K562 (cell line): ENCODE results near the gene LTN1. TPM values are rescaled to one million over a fixed set of nuclear protein-coding genes. Genes with fewer than 3 reads are reported as not detected.

Source experiments
- ATAC-seq: fragments of 200-7000 bp; cut with Tn5 transposase; 3 replicates; pipeline ENCODE4 v1.9.1; 2020; ENCODE audit warnings: moderate library complexity
- BruUV-seq: library from RNA; stranded (reverse); fragments of 400-500 nt; replicated peaks from 2 replicates; lab custom pipeline; 2021; lab: Mats Ljungman, UMichigan
- CTCF ChIA-PET: fragments of 300-600 bp; formaldehyde crosslinking; extraction: SDS; loops from one replicate; lab custom pipeline; 2021; ENCODE audit warnings: low intra/inter-chr PET ratio; lab: Yijun Ruan, JAX
- POLR2A ChIA-PET: fragments of 300-600, 350-650 bp; sonication (Branson Sonifier 250); formaldehyde crosslinking; extraction: SDS; loops from one replicate; lab custom pipeline; 2021; ENCODE audit warnings: antibody characterized with exemption, inconsistent platforms; lab: Yijun Ruan, JAX
- DNase-seq, 4 experiments: peaks; one replicate each; pipeline versions ENCODE4 v3.0.0 to v3.0.0-alpha.2; 2011 to 2018; ENCODE audit warnings: low spot score in 3 of 4, mixed read lengths in 3 of 4; ENCODE audit errors: extremely low read depth in 1 of 4
- FAIRE-seq: peaks from 2 replicates; lab custom pipeline; 2011; peaks lifted over from hg19 to GRCh38; lab: Jason Lieb, UNC
- H2AFZ ChIP-seq: 2 replicates; pipeline ENCODE4 v1.6.0; 2011; ENCODE audit warnings: low read depth, low read length, control low read depth, inconsistent platforms
- H3K27ac ChIP-seq: fragments of 200-600 bp; 3 replicates; pipeline ENCODE4 v1.8.0; 2011; ENCODE audit warnings: low read depth, mild to moderate bottlenecking, control low read depth, inconsistent platforms, low read length, moderate library complexity, mixed read lengths; ENCODE audit errors: extremely low read depth
- H3K27me3 ChIP-seq, 2 experiments: fragments of 300-600 bp in 1 of 2; 2 replicates in 1 of 2; 3 replicates in 1 of 2; pipeline versions ENCODE4 v1.6.0 to v1.8.0; 2011; ENCODE audit warnings: inconsistent platforms in 2 of 2, low read length in 2 of 2, mild to moderate bottlenecking in 1 of 2, mixed read lengths in 1 of 2, moderate library complexity in 1 of 2; ENCODE audit not compliant: control insufficient read depth in 2 of 2, insufficient read depth in 2 of 2
- H3K36me3 ChIP-seq: fragments of 300-600 bp; 3 replicates; pipeline ENCODE4 v1.8.0; 2011; ENCODE audit warnings: mild to moderate bottlenecking, low read length, inconsistent platforms; ENCODE audit not compliant: control insufficient read depth, insufficient read depth
- H3K4me1 ChIP-seq, 2 experiments: fragments of 200-600 bp in 1 of 2; replicated peaks in 1 of 2; 2 replicates in 1 of 2; 3 replicates in 1 of 2; pipeline versions ENCODE4 v1.5.1 to v1.8.0; 2011; ENCODE audit warnings: inconsistent platforms in 2 of 2, low read length in 2 of 2, mild to moderate bottlenecking in 1 of 2, mixed read lengths in 1 of 2, moderate library complexity in 1 of 2; ENCODE audit not compliant: control insufficient read depth in 2 of 2, insufficient read depth in 2 of 2
- H3K4me2 ChIP-seq: 2 replicates; pipeline ENCODE4 v1.6.1; 2011; ENCODE audit warnings: low read length, control low read depth, inconsistent platforms, mixed read lengths; ENCODE audit not compliant: insufficient read depth
- H3K4me3 ChIP-seq: fragments of 200-600 bp; sonication (generic), shearing (Covaris generic); 2 replicates; pipeline ENCODE4 v1.5.1; 2016; ENCODE audit warnings: control low read depth, inconsistent platforms
- H3K79me2 ChIP-seq: fragments of 200-600 bp; 3 replicates; pipeline ENCODE4 v1.8.0; 2011; ENCODE audit warnings: low read length, inconsistent platforms; ENCODE audit not compliant: control insufficient read depth, insufficient read depth
- H3K9ac ChIP-seq, 2 experiments: 2 replicates each; pipeline versions ENCODE4 v1.6.0 to v1.6.1; 2011; ENCODE audit warnings: low read depth in 2 of 2, low read length in 2 of 2, control low read depth in 1 of 2, inconsistent platforms in 1 of 2, mild to moderate bottlenecking in 1 of 2, mixed read lengths in 1 of 2; ENCODE audit not compliant: insufficient read depth in 1 of 2
- H3K9me1 ChIP-seq: one replicate; pipeline ENCODE4 v1.6.0; 2011; ENCODE audit warnings: inconsistent platforms, mild to moderate bottlenecking, low read length, moderate library complexity; ENCODE audit not compliant: control insufficient read depth, insufficient read depth
- H3K9me3 ChIP-seq: replicated peaks from 2 replicates; pipeline ENCODE4 v1.5.1; 2011; ENCODE audit warnings: low read depth, low read length, inconsistent platforms; ENCODE audit not compliant: control insufficient read depth, insufficient read depth
- H4K20me1 ChIP-seq: replicated peaks from 2 replicates; pipeline ENCODE4 v1.6.1; 2011; ENCODE audit warnings: low read length, inconsistent platforms, mixed read lengths; ENCODE audit not compliant: control insufficient read depth, insufficient read depth
- HLTF ChIP-seq: fragments of 450-650 bp; IDR thresholded peaks from 2 replicates; pipeline ENCODE4 v1.6.1; 2016
- ZNF184 ChIP-seq: sonication (generic); formaldehyde crosslinking; IDR thresholded peaks from 2 replicates; pipeline ENCODE4 v1.5.0; 2020; ENCODE audit warnings: missing genetic modification reagents
- ZNF668 ChIP-seq: fragments of 250-450 bp; sonication (Bioruptor Pico); IDR thresholded peaks from 2 replicates; pipeline ENCODE4 v1.8.0; 2022; ENCODE audit warnings: mild to moderate bottlenecking, inconsistent platforms
- WGBS: fragments of 100-300 bp; shearing (Covaris generic); methylation state at CpG from one replicate; pipeline ENCODE4 v1.1.6; 2016; ENCODE audit warnings: low coverage, mixed read lengths; ENCODE audit not compliant: insufficient coverage; ENCODE audit errors: missing lambda C conversion rate; 5-methylcytosine and 5-hydroxymethylcytosine counted together
- in situ Hi-C: fragments of 300-500 bp; cut with MboI; formaldehyde crosslinking; loops from 4 replicates; pipeline ENCODE4 v1.15.0; 2018; ENCODE audit warnings: inconsistent platforms, mixed read lengths
- intact Hi-C: fragments of 100-400 bp; cut with micrococcal nuclease; formaldehyde crosslinking; loops from 2 replicates; pipeline ENCODE4 v1.14.2; 2022
- polyA plus RNA-seq, 8 experiments: library from polyadenylated mRNA; depleted of rRNA in 4 of 8; stranded (reverse) in 5 of 8; unstranded in 3 of 8; fragments of >200 nt; fragmentation: Nextera tagmentation in 2 of 8; fragmentation: Illumina TruSeq in 1 of 8; extraction: Ambion mirVana in 2 of 8; extraction: Trizol in 1 of 8; gene quantifications; 2 replicates each; pipeline versions ENCODE4 v1.2.1 to v1.2.3, GENCODE V29; 2011 to 2014; ENCODE audit warnings: inconsistent platforms in 1 of 8, missing spikeins in 1 of 8
- total RNA-seq, 7 experiments: library from RNA; depleted of rRNA in 6 of 7; stranded (reverse); fragments of >200 nt in 6 of 7; fragmentation: Illumina TruSeq in 2 of 7; extraction: Trizol in 2 of 7; gene quantifications; 2 replicates each; pipeline versions ENCODE4 v1.2.1 to v1.2.3, GENCODE V29; 2011 to 2021; ENCODE audit warnings: low replicate concordance in 1 of 7
- TF ChIP-seq, protein P1 (sequence below): IDR thresholded peaks from 2 replicates; pipeline ENCODE4 v1.6.1; 2011; ENCODE audit warnings: borderline replicate concordance, low read depth, mild to moderate bottlenecking, moderate library complexity, low read length; ENCODE audit not compliant: insufficient read depth, poor library complexity, severe bottlenecking

Gene LTN1
- total and polyA plus RNA-seq, 9 of the 15 experiments (the other 6 are each of a cell fraction or from before 2014, with no cell fraction given) = 15.7 to 49.6 (median 28.7) TPM

DNA sequence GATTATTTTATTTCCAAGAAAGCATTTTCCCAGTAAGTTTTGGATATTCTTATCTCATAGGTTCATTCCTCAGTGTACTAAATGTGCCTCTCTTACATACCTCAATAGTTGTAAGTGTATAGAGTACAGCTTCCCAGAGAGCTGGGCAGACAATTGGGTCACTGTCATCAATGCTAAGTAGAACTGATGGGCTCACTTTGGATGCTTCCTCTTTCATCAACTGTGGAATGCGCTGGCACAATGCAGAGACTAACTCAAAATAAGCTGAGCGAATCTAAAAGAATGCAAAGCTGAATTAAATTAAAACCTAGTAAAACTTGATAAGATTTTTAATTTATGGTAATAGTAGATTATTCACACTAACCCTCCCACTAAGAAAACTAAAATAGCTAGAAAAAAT, 21.5 kb downstream of the LTN1 start (continued):
- TF ChIP-seq, protein P1, sequence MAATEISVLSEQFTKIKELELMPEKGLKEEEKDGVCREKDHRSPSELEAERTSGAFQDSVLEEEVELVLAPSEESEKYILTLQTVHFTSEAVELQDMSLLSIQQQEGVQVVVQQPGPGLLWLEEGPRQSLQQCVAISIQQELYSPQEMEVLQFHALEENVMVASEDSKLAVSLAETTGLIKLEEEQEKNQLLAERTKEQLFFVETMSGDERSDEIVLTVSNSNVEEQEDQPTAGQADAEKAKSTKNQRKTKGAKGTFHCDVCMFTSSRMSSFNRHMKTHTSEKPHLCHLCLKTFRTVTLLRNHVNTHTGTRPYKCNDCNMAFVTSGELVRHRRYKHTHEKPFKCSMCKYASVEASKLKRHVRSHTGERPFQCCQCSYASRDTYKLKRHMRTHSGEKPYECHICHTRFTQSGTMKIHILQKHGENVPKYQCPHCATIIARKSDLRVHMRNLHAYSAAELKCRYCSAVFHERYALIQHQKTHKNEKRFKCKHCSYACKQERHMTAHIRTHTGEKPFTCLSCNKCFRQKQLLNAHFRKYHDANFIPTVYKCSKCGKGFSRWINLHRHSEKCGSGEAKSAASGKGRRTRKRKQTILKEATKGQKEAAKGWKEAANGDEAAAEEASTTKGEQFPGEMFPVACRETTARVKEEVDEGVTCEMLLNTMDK = no peak
- TF ChIP-seq ZNF668 (CRISPR knock-in tag) (no peak), HLTF (no peak)
- TF ChIP-seq, all 486 proteins: peak for 0

DNA sequence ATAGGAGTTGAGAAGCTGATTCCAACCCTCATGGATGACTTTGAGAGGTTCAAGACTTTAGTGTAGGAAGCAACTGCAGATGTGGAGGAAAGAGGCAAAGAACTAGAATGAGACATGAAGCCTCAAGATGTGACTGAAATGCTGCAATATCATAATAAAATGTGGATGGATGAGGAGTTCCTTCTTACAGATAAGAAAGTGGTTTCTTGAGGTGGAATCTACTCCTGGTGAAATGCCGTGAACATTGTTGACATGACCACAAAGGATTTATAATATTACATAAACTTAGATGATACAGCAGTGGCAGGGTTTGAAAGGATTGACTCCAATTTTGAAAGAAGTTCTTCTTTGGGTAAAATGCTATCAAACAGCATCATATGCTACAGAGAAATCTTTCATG, 28.8 kb downstream of the LTN1 start:
- WGBS = 84% methylated on average over 1 of the region's 1 CpG

More for the DNA sequence above, 28.8 kb downstream of the LTN1 start:
- ATAC-seq (no peak), FAIRE-seq (no peak), DNase-seq (no peak)
- Histone ChIP-seq H3K36me3 (peaks cover 83% of the 10 kb centered on the region), H3K9me3 (no peaks in the 10 kb centered on the region), H3K79me2 (no peaks in the 10 kb centered on the region; the same call in 2 of the 3 replicates), H4K20me1 (no peaks in the 10 kb centered on the region), H2AFZ (no peak overlapping the region), H3K4me2 (no peak overlapping the region), H3K27ac (no peak overlapping the region), H3K9me1 (no peaks in the 10 kb centered on the region), H3K4me1 (no peaks in the 10 kb centered on the region), H3K27me3 (no peaks in the 10 kb centered on the region), H3K9ac (no peak overlapping the region), H3K4me3 (no peak overlapping the region)
- POLR2A ChIA-PET = interaction anchor here (2.2 kb wide), 1 partner anchor 10 kb away, joined by 4 read pairs; no protein-coding TSS in a partner anchor
- CTCF ChIA-PET = no interaction called here
- in situ Hi-C loops (no loop called here), intact Hi-C loops (no loop called here)
- no TSS peak for BruUV-seq
- TF ChIP-seq ZNF184 (CRISPR knock-in tag) = no peak
